HL-60/S4 treated with retinoic acid at 250 ng/mL for 4 days and 3 days (cell line): ENCODE data around the gene CASTOR1.

Experiments
- in situ Hi-C: fragments of 300-500 bp; cut with MboI; formaldehyde crosslinking; loops from 2 replicates; pipeline ENCODE4 v1.7.0; 2022; ENCODE audit warnings: low sequenced_read_pairs

The CASTOR1 gene

GRCh38 chr22:30247974-30248373, 41.3 kb downstream of the CASTOR1 start:
- in situ Hi-C loops: no loop called here

GRCh38 chr22:30247561-30247960, 41.7 kb downstream of the CASTOR1 start:
- in situ Hi-C loops: no loop called here

- in situ Hi-C loops: no loop called here
These were observed 42.4 kb downstream of the CASTOR1 start for GRCh38 chr22:30246814-30247376.

GRCh38 chr22:30245985-30246813, 43.1 kb downstream of the CASTOR1 start, which contains the start of gene LIF:
Gene LIF, minus strand, starts transcription at chr22:30246759. Its CDS starts 64 bp downstream, at chr22:30246695.
- in situ Hi-C loops: no loop called here

GRCh38 chr22:30245181-30245984, 43.9 kb downstream of the CASTOR1 start:
- in situ Hi-C loops: no loop called here

- in situ Hi-C loops: no loop called here
These were observed 44.7 kb downstream of the CASTOR1 start for GRCh38 chr22:30244641-30245040.

- in situ Hi-C loops: no loop called here
These were observed 45.2 kb downstream of the CASTOR1 start for GRCh38 chr22:30244066-30244465.

GRCh38 chr22:30243661-30244060, 45.6 kb downstream of the CASTOR1 start:
- in situ Hi-C loops: no loop called here

GRCh38 chr22:30241576-30242371, 47.5 kb downstream of the CASTOR1 start:
- in situ Hi-C loops: no loop called here

- in situ Hi-C loops: no loop called here
These were observed 48.5 kb downstream of the CASTOR1 start for GRCh38 chr22:30240541-30241417.

GRCh38 chr22:30239488-30240405, 49.6 kb downstream of the CASTOR1 start:
- in situ Hi-C loops: no loop called here

- in situ Hi-C loops: no loop called here
These were observed 50.4 kb downstream of the CASTOR1 start for GRCh38 chr22:30238661-30239487.

- in situ Hi-C loops: no loop called here
These were observed 51.2 kb downstream of the CASTOR1 start for GRCh38 chr22:30238136-30238535.

- in situ Hi-C loops: no loop called here
These were observed 52.4 kb downstream of the CASTOR1 start for GRCh38 chr22:30236875-30237274.

- in situ Hi-C loops: no loop called here
These were observed 53.6 kb downstream of the CASTOR1 start for GRCh38 chr22:30235687-30236170.
